Peyer's patch (tissue), 4 donors: ENCODE results near the gene AKR7A2. TPM values are rescaled to one million over a fixed set of nuclear protein-coding genes. Genes with fewer than 3 reads are reported as not detected.
A peak's percentile ranks its signal among the peaks of the same experiment; 100 is the strongest.

Experiments
- DNase-seq, 3 donors: peaks; one replicate each; pipeline ENCODE4 v3.0.0-alpha.2; 2017 to 2019
- H3K27ac ChIP-seq, 4 donors: fragments of 200-600 bp; sonication (generic); one replicate each; pipeline ENCODE4 v1.5.1; 2016 to 2019
- H3K27me3 ChIP-seq, 2 donors: fragments of 200-600 bp; sonication (generic); one replicate each; pipeline ENCODE4 v1.5.1; 2019
- H3K36me3 ChIP-seq, 3 donors: fragments of 200-600 bp; sonication (generic); one replicate each; pipeline ENCODE4 v1.5.1; 2016 to 2019
- H3K4me1 ChIP-seq, 4 donors: fragments of 200-600 bp; sonication (generic); one replicate each; pipeline ENCODE4 v1.5.1; 2016 to 2019
- H3K4me3 ChIP-seq, 4 donors: fragments of 200-600 bp; sonication (generic); 1 replicate in 3 of 4; 2 replicates in 1 of 4; pipeline ENCODE4 v1.5.1; 2016 to 2019; ENCODE audit warnings: mild to moderate bottlenecking in 1 of 4
- H3K9me3 ChIP-seq, 4 donors: fragments of 200-600 bp; sonication (generic); one replicate each; pipeline ENCODE4 v1.5.1; 2016 to 2019; ENCODE audit warnings: mild to moderate bottlenecking in 1 of 4
- POLR2A ChIP-seq, 2 donors: fragments of 450-650 bp; IDR thresholded peaks; one replicate each; pipeline ENCODE4 v1.5.1; 2017; ENCODE audit warnings: antibody characterized with exemption in 2 of 2, mild to moderate bottlenecking in 2 of 2, moderate library complexity in 2 of 2
- total RNA-seq, 4 donors: library from RNA; depleted of rRNA; stranded (reverse); fragments of >200 nt; gene quantifications; one replicate each; pipeline ENCODE4 v1.1.0, GENCODE V29; 2016
- TF ChIP-seq, protein P1 (sequence below), 6 experiments: fragments of 450-650 bp in 4 of 6; fragments of 200-600 bp in 2 of 6; sonication (generic) in 1 of 6; IDR thresholded peaks; one replicate each; pipeline ENCODE4 v1.5.1; 2017 to 2019; ENCODE audit warnings: antibody characterized with exemption in 6 of 6, mild to moderate bottlenecking in 3 of 6, moderate library complexity in 1 of 6

The AKR7A2 gene
- total RNA-seq, 4 donors from 2014 or later: 56.1 to 168 (median 137) TPM

GRCh38 chr1:19313636-19313959 lies 1.7 kb upstream of the AKR7A2 start:
- Histone ChIP-seq H3K4me1 (peaks cover 0 to 38% (median 23%) of the 10 kb centered on the region in 4 donors), H3K27ac (peak overlapping the region in 2 of 4 donors; percentile 36 to 92), H3K4me3 (no peak overlapping the region), H3K9me3 (no peaks in the 10 kb centered on the region), H3K27me3 (no peaks in the 10 kb centered on the region), H3K36me3 (peaks cover 0 to 6% (median 0%) of the 10 kb centered on the region in 3 donors)
- peak in 1 of 3 donors; percentile 65 for DNase-seq
- peak in 1 of 2 donors; percentile 26 for TF ChIP-seq POLR2A (IDR thresholded peaks at IDR 0.05)
- TF ChIP-seq, protein P1, sequence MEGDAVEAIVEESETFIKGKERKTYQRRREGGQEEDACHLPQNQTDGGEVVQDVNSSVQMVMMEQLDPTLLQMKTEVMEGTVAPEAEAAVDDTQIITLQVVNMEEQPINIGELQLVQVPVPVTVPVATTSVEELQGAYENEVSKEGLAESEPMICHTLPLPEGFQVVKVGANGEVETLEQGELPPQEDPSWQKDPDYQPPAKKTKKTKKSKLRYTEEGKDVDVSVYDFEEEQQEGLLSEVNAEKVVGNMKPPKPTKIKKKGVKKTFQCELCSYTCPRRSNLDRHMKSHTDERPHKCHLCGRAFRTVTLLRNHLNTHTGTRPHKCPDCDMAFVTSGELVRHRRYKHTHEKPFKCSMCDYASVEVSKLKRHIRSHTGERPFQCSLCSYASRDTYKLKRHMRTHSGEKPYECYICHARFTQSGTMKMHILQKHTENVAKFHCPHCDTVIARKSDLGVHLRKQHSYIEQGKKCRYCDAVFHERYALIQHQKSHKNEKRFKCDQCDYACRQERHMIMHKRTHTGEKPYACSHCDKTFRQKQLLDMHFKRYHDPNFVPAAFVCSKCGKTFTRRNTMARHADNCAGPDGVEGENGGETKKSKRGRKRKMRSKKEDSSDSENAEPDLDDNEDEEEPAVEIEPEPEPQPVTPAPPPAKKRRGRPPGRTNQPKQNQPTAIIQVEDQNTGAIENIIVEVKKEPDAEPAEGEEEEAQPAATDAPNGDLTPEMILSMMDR (IDR thresholded peaks at IDR 0.05): no peak

DNA sequence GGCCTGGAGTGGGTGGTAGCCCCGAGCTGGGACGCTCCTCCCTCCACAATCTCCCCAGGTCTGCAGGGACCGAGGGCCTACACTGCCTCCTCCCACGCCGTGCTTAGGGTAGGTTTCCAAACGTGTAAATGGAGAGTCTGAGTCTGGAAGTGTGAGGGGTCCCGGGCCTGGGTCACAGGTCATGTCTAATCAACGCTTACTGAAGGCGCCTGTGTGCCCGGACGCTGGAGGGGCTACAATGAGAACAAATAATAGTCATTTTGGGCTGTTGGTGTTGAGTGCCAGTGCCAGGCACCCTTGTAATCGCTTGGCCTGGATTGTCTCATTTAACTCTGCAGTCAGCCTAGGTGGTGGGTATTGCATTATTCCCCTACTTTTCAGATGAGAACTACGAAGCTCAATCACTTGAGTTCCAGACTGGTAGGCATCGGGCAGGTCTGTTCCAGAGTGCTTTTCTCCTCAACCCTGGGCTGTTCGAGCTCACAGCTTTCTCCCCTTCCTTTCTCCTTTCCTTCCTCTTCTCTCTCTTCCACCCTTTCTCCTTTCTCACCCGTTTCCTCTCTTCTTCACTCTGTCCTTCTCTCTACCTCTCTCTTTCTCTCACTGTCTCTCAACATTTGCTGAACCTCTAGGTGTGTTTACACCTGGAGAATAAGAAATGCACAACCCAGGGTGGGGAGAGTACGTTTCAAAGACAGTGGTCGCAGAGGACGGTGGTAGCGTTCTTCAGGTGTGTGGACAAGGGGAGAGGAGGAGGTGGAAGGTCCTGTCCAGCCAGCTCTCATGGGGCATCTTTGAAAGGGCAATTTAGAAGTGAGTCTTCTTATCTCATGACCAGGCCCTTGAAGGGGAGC lies 1.1 kb upstream of the AKR7A2 start:
- peak in 1 of 3 donors; percentile 56 for DNase-seq
- peak overlapping the region; percentile 84 to 92 (median 88) for H3K27ac ChIP-seq
- H3K9me3 ChIP-seq: no peaks in the 10 kb centered on the region
- no peaks in the 10 kb centered on the region for H3K27me3 ChIP-seq
- TF ChIP-seq, protein P1 (IDR thresholded peaks at IDR 0.05): no peak
- TF ChIP-seq POLR2A (IDR thresholded peaks at IDR 0.05): no peak
- H3K4me3 ChIP-seq: peak overlapping the region; percentile 79 to 96 (median 88)
- peaks cover 0 to 2% (median 0%) of the 10 kb centered on the region in 3 donors for H3K36me3 ChIP-seq
- peaks cover 0 to 43% (median 23%) of the 10 kb centered on the region in 4 donors for H3K4me1 ChIP-seq

DNA sequence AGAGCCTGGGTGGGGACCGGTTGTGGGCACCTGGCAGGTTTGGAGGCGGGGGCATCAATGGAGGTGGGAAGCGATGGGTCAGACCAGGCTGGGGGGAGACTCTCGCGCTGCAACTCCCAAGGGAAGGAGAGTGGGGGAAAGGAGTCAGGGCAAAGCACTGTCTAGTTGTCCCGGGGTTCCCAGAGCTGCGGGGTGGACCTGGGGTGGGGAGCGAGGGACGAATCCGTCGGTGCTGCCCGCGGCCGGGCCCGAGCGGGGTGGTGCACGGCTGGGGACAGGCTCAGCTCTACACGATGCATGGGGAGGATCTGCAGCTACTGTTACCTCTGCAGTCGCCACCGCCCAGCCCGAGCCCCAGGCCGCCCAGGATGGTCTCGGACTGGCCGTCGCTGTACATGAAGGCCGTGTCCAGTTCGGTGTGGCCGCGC lies 427 bp downstream of the AKR7A2 start:
- DNase-seq: peak in 2 of 3 donors; percentile 22 to 64
- Histone ChIP-seq H3K4me1 (peaks cover 0 to 49% (median 20%) of the 10 kb centered on the region in 4 donors), H3K27me3 (no peaks in the 10 kb centered on the region), H3K9me3 (no peaks in the 10 kb centered on the region), H3K27ac (peak overlapping the region; percentile 84 to 92 (median 88)), H3K36me3 (peaks cover 0 to 17% (median 0%) of the 10 kb centered on the region in 3 donors), H3K4me3 (peak overlapping the region; percentile 79 to 96 (median 88))
- TF ChIP-seq, protein P1 (IDR thresholded peaks at IDR 0.05): no peak
- TF ChIP-seq POLR2A (IDR thresholded peaks at IDR 0.05): no peak

DNA sequence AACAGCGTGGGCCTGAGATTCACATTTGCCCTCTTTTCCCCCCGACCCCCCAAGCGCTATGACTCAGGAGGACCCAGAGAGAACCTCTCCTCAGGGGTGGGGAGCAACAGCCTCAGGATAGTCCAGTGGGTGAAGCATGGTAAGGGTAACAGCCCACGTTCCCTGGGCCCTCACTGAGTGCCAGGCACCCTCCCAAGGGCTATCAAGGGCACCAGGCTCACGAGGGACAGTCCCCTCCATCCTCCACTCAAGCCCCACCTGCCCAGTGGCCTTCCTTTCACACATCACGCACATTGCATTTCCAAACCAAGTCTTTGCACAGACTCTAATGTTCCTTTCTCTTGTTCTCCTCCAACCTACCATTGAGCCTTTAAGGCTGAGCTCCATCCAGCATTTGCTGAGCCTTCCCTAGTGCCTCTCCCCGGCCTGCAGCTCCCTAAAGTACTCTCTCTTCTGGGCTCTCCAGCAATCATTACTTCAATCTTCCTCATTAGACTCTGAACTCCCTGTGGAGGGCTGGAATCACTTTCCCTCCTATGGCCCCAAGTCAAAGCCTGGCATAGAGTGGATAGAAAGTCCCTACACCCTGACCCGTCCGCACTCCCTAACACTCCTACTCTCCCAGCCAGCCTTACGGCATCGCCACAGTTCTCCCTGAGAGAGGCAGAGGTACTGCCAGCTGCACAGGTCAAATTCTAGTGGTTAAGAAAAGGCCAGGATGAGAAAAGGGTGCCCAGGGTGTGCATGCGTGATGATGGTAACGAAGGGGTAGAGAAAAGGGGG lies 1.0 kb downstream of the AKR7A2 start:
- peak overlapping the region; percentile 84 to 92 (median 88) for H3K27ac ChIP-seq

DNA sequence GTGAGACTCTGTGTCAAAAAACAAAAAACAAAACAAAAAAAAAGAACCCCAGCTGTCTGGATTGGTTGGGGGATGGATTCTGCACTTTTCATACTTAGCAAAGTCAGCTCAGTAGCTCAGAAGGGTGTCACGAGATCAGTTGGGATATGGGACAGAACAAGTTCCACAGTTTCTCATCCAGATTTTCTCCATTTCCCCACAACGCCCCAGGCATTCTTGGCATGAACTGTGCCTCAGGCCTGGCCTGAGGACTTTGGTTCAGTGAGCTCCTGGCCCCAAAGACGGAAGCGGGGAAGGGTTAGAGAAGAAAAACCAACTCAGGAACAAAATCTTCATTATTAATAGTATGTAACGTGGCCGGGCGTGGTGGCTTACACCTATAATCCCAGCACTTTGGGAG lies 1.9 kb downstream of the AKR7A2 start:
- Histone ChIP-seq H3K27ac (no peak overlapping the region), H3K36me3 (peaks cover 0 to 32% (median 0%) of the 10 kb centered on the region in 3 donors), H3K4me3 (no peak overlapping the region), H3K27me3 (no peaks in the 10 kb centered on the region), H3K4me1 (peaks cover 0 to 41% (median 12%) of the 10 kb centered on the region in 4 donors), H3K9me3 (no peaks in the 10 kb centered on the region)
- DNase-seq: peak in 1 of 3 donors; percentile 39
- TF ChIP-seq POLR2A (IDR thresholded peaks at IDR 0.05): no peak
- TF ChIP-seq, protein P1 (IDR thresholded peaks at IDR 0.05): no peak

More for the DNA sequence above, 1.0 kb downstream of the AKR7A2 start:
- H3K4me3 ChIP-seq: peak overlapping the region; percentile 79 to 96 (median 88)
- peak; percentile 41 to 73 for TF ChIP-seq POLR2A (IDR thresholded peaks at IDR 0.05)
- TF ChIP-seq, protein P1 (IDR thresholded peaks at IDR 0.05): no peak
- no peaks in the 10 kb centered on the region for H3K27me3 ChIP-seq
- H3K4me1 ChIP-seq: peaks cover 0 to 49% (median 17%) of the 10 kb centered on the region in 4 donors
- H3K36me3 ChIP-seq: peaks cover 0 to 23% (median 0%) of the 10 kb centered on the region in 3 donors
- no peaks in the 10 kb centered on the region for H3K9me3 ChIP-seq
- DNase-seq: peak in 1 of 3 donors; percentile 56
